ENCODE results near the gene KCNA1. TPM values are rescaled to one million over a fixed set of nuclear protein-coding genes. Genes with fewer than 3 reads are reported as not detected.

Gene KCNA1
- total RNA-seq, 1 experiment from 2014 or later, result 0.98 TPM

DNA sequence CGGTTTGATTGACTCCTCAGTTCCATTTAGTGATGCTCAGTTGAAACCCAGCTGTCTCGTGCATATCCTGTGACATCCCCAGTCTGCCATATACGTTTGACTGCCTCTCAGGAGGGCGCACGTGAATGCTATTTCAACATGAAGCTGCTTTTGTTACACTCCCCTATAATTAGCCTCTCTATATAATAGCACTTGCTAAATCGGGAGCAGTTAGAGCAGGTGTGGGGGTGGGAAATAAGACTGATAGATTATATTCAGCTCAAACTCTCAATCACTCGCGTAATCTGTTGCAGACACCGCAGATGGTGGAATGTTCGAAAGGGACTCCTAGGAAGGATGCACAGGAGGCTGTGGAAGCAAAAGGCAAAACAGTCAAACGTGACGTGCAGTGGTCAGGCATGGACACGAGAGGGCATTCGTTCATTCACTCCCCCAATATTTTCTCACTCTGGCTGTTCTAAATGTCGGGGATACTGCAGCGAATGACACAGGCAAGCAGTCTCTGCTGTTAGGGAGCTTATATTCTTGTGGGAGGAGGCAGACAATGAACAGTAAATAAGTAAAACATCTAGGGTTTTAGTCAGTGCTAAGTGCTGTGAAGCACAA is 29.8 kb downstream of the KCNA1 start:
- no peak overlapping the region for H3K23ac ChIP-seq (ENCODE audit: insufficient read length, low read depth, low read length)
- no peaks in the 10 kb centered on the region for H4K20me1 ChIP-seq (ENCODE audit: control insufficient read depth, insufficient read depth, insufficient read length)
- no peak overlapping the region for H3K14ac ChIP-seq (ENCODE audit: insufficient read depth, low read length)
- Mint-ChIP-seq H3K4me3 (no peak overlapping the region), H3K27me3 (ENCODE audit: low read depth) (peaks cover 9% of the 10 kb centered on the region; the same call in 1 of the 2 replicates), H3K36me3 (ENCODE audit: insufficient read depth in 1 of 3, low read depth in 3 of 3) (no peaks in the 10 kb centered on the region), H3K27ac (no peak overlapping the region), H3K4me1 (peaks cover 0 to 2% of the 10 kb centered on the region in 2 experiments; a peak in 1 of 4 replicates), H3K9me3 (no peaks in the 10 kb centered on the region)
- H2BK15ac ChIP-seq (ENCODE audit: low read depth, low read length), result no peak overlapping the region
- TF ChIP-seq, protein P1, sequence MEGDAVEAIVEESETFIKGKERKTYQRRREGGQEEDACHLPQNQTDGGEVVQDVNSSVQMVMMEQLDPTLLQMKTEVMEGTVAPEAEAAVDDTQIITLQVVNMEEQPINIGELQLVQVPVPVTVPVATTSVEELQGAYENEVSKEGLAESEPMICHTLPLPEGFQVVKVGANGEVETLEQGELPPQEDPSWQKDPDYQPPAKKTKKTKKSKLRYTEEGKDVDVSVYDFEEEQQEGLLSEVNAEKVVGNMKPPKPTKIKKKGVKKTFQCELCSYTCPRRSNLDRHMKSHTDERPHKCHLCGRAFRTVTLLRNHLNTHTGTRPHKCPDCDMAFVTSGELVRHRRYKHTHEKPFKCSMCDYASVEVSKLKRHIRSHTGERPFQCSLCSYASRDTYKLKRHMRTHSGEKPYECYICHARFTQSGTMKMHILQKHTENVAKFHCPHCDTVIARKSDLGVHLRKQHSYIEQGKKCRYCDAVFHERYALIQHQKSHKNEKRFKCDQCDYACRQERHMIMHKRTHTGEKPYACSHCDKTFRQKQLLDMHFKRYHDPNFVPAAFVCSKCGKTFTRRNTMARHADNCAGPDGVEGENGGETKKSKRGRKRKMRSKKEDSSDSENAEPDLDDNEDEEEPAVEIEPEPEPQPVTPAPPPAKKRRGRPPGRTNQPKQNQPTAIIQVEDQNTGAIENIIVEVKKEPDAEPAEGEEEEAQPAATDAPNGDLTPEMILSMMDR (conservative IDR thresholded peaks at IDR 0.05), result no peak
- no peak overlapping the region for H4K91ac ChIP-seq (ENCODE audit: insufficient read length, low read depth, low read length)
- H2AFZ ChIP-seq (ENCODE audit: low read length), result no peak overlapping the region
- H3K27ac ChIP-seq (ENCODE audit: insufficient read length, low read depth, low read length), result no peak overlapping the region
- H3K27me3 ChIP-seq (ENCODE audit: insufficient read depth, low read length), result no peaks in the 10 kb centered on the region
- no peaks in the 10 kb centered on the region for H3K79me1 ChIP-seq (ENCODE audit: insufficient read depth, low read depth, low read length, poor library complexity, severe bottlenecking)
- no peak overlapping the region for H2BK120ac ChIP-seq (ENCODE audit: low read depth, low read length, poor library complexity, severe bottlenecking)
- no peaks in the 10 kb centered on the region for H3K4me1 ChIP-seq (ENCODE audit: insufficient read depth, low read length)
- H3T11ph ChIP-seq (ENCODE audit: low read length), result no peak overlapping the region
- H3K9ac ChIP-seq (ENCODE audit: extremely low read depth, insufficient read length, low read length), result no peak overlapping the region
- no peak overlapping the region for H2BK12ac ChIP-seq (ENCODE audit: insufficient read length, low read depth, low read length)
- H3K23me2 ChIP-seq (ENCODE audit: insufficient read length, low read depth, low read length, poor library complexity, severe bottlenecking), result no peaks in the 10 kb centered on the region
- no peak overlapping the region for H2AK5ac ChIP-seq (ENCODE audit: insufficient read length, low read length)
- no peaks in the 10 kb centered on the region for H3K79me2 ChIP-seq (ENCODE audit: insufficient read depth, low read length)
- H2BK20ac ChIP-seq (ENCODE audit: low read depth, low read length, poor library complexity, severe bottlenecking), result no peak overlapping the region
- no peak overlapping the region for H3K18ac ChIP-seq (ENCODE audit: insufficient read length, low read depth, low read length)
- no peak for DNase-seq
- H3K9me3 ChIP-seq (ENCODE audit: control insufficient read depth, low read depth, low read length), result no peaks in the 10 kb centered on the region
- no peak overlapping the region for H4K5ac ChIP-seq (ENCODE audit: insufficient read length, low read depth, low read length)
- H3K56ac ChIP-seq (ENCODE audit: insufficient read length, low read depth, low read length), result no peak overlapping the region
- WGBS (ENCODE audit: extremely low coverage, insufficient read length, low lambda C conversion rate), result no CpG with 5 or more reads among the region's 16 CpGs
- no peak overlapping the region for H3K4me2 ChIP-seq (ENCODE audit: insufficient read depth, insufficient read length, low read length)
- no peak overlapping the region for H4K8ac ChIP-seq (replicated peaks; ENCODE audit: insufficient read length, low read depth, low read length)
- H2BK5ac ChIP-seq (ENCODE audit: insufficient read length, low read length), result no peak overlapping the region
- no peak overlapping the region for H3K4ac ChIP-seq (ENCODE audit: low read depth, low read length)
